Fibroblast of gingiva (primary cell): ENCODE results near the gene SLC25A22.

ENCODE experiments used
- DNase-seq: peaks from one replicate; pipeline ENCODE4 v3.0.0-alpha.2; 2011; ENCODE audit warnings: low read depth

The SLC25A22 gene

DNA sequence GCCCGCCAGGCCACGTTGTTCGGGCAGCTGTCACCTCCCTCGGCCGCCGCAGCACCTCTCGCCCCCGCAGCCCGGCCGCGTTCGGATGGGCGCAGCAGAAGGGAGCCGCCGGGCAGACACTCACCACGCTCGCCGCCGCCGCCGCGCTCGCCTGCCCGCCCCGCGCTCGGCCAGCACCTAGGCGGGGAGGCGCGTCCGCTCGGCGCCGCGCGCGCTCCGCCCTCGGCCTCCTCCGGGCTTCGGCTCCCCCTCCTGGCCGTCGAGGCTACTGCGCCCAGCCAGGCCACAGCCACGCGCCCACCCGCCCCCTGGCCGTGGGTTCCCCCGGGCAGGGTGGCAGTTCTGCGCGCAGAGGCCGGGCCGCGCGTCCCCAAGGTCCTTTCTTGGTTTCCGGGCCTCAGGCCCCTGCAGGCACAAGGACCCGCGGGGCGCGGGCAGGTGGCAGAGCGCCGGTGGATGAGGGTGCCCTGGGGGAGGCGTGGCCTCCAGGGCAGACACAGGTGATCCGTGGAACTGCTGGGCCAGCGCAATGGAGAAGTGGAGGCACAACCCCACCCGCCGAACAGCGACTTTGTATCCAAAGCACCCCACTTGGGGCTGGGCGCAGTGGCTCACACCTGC, at the start of gene SLC25A22:
TSS of gene SLC25A22 (minus strand) at position 189 of the 621 bp plus-strand sequence. CDS start 3,275 bp downstream, outside the sequence.
- peak; percentile 61 for DNase-seq

DNA sequence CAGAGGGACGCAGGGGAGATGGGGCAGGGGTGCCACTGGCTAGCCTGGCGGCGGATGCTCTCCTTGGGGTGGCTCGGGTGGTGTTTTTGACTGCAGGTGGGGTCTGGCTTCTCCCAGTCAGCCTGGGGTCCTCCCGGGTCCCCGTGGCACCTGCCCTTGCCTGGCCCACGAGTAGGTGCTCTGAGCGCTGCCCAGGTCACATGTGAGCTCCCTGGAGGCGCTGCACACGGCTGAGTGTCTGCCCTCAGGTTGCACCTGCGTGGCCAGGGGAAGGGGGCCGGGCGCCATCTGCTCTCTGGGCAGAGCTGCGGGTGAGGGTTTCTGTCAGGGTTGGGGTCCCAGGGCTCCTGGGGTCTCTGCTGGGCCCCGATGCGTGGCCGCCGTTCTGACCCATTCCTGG, 49.8 kb upstream of the SLC25A22 start:
- DNase-seq = no peak

DNA sequence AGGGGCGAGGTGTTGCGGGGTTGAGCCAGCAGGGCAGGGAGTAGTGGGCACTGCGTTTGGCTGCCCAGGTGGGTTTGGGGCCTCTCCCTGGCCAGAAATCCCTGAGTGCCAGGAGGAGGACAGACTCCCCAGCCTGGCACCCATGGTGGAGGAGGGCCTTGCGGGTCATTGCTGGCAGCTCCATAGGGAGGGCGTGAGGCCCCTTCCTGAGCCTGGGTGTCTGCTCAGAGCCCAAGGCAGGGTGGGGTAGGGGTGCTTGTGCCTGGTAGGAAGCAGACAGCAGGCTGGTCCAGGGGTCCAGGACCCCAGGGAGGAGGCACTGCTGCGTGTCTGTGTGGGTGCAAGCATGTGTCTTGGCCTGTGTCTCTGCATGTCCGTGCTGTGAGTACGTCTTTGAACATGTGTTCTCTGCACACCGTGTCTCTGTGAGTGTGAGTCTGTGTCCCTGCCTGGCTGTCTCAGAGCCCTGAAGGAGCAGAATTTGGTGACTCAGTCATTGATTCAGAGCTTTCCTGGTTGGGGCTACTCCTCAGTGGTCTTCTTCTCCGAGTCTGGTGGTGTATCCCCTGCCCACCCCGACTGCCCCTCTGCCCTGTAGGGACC, 48.5 kb upstream of the SLC25A22 start:
- no peak for DNase-seq

DNA sequence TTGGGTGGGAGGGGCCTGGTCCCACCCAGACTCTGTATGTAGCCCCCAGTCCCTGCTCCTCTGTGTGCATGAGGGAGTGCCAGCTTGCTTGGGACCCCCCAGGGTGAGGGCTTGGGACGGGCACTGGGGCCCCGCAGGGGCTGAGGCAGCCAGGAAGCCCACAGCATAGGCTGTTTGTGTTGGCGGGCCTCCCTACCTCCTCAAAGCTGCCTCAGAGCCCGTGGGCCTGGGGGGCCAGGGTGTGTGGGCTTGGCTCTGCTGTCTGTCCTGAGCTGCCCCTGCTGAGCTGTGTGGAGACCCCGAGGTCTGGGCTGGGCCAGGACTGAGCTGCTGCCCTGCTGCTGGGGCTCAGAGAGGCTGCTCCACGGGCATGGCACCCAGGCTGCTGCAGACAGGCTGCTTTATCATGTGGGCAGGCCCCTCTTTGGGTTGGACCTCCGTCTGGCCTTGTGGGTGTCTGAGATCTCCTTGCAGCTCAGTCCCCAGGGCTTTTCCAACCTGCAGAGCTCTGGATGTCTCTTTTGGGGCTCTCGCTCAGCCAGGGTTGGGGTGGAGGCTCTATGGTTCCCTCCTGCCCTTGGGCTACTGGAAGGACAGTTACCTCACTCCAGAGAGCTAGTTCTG, 47.9 kb upstream of the SLC25A22 start:
- peak; percentile 43 for DNase-seq

DNA sequence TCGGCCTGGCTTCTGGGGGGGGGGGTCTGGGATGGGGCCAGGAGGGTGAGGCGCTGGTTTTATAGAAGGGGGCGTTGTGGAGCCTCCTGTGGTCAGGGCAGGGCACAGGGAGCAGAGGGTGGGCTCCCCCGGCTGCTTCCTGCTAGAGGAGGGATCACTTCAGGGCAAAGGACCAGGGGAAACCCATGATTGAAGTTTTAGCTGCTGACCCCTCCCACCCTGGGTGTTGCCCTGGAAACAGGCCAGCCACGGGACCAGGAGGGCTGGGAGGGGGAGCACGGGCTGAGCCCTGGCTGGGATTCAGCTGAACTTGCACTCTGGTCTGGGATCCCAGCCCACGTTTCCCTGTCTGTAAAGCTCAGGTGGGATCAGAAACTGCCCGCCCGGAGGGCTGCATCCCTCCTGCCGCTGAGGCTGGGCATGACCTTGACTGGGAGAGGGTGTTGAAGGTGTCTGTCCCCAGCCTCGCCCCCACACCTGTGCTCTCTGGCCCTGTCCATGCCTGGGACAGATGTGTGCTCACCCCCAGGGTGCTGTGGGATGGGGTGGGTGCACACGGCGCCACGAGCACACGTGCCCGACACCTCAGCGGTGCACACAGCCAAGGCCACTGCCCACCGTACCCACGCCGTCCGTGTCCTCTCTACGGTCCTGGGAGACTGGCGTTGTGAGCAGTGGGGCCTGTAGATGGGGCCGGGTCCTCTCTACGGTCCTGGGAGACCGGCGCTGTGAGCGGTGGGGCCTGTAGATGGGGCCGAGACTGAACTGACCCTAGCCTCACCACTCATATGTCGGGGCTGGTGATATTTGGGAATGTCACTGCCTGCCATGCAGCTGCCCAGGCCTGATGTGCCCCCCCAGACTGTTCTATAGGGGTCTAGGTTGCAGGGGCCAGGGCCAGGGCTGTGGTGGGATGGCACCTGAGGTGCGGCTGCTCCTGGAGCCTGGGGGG, 46.9 kb upstream of the SLC25A22 start:
- DNase-seq = peak; percentile 98

DNA sequence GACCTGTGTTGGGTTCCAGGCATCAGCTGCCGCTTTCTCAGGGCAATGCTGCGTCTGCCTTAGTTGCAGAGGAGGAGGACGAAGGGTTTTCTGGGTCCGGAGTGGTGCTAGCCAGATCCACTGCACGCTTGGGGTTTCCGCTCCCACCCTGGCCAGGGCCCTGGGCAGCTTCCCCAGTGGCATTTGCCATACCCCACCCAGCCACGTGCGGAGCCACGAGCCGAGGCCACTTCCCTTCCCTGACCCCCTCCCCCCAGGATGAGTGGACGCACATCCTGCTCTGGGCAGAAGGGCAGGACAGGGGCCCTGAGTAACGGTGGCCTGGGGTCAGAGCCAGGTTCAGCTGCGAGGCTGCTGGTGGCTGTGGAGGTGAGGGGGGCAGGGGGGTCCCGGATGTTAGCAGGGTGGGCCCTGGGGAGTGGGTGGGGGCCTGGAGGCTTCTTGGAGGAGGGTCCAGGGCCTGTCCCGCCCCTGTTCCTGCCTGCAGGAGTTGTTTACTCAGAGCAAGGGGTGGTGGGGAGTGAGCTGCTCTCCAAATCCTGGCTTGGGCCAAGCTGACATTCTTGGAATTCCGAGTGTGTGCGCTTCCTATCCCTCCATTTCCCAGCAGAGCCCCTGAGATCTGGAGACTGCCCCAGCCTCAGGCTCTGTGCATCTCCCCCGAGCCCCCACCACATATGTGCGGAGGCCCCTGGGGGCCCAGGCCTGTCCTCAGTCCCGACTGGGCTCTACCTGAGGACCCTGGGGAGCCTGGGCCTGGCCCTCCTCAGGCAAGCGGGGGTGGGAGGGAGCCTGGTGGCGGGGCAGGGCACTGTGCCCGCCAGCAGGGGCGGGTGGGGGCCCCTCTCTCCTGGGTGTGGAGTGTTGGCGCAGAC, 46.0 kb upstream of the SLC25A22 start:
- peak; percentile 98 for DNase-seq

DNA sequence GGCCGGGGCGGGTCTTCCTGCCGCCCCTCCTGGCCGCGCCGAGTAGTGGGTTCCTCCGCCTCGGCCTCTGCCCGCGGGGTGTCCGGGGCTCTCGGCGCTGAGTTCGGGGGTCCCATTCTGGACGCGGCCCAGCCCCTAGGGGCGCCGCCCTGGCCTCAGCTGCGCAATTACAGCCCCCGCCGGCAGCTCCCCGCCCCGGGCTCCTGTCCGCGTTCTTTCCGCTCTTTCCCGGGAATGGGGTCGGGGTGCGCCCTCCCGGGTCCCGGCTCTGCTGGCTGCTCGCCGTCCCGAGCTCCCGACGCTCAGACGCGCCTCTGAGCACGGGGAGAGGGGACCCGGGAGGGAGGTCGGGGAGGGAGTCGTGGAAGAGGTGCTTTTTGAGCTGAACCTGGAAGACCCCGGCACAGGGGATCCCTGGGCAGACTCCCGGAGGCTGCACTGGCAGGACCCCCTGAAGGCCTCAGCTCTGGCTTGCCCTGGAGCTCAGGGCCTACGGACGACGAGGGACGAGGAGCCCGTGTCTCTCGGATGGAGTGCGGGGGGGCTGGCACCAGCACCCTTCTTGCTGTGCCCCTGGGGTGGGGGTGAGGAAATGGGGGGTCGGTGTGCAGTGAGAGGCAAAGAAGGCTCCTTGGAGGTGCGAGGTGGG, 45.1 kb upstream of the SLC25A22 start:
- no peak for DNase-seq

DNA sequence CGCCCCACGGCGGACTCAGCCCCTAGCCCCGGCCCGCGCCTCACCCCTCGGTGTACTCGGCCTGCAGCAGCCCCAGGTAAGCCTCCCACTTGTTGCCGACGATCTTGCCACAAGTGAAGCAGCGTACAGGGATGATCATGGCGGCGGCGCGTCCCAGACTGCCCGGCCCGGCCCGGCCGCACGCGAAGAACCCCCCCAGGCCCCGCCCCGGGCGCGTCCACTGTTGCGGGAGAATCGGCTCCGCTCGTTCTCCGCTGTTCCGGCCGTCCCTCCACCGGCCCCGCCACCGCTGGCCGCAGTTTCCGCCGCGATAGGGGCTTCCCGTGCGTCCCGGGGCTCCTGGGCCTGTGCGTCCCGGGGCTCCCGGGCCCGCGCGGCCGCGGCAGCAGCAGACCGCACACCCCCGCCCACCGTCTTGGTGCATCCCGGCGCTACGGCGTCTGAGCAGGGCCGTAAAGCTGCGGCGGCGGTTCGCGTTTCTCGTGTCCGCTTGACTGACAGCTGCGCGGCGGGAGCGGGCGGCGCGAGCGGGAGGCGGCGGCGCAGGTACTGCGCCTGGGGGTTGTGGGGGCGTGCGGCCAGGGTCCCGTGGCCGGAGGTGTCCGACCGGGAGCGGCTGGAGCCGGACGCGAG, 44.4 kb upstream of the SLC25A22 start, which contains the start of the genes POLR2L and TSPAN4:
TSS of gene POLR2L (minus strand) at position 160 of the 633 bp plus-strand sequence. CDS start at position 139, 21 bp downstream.
TSS of gene TSPAN4 (plus strand) at position 483 of the 633 bp plus-strand sequence. CDS start 7,453 bp downstream, outside the sequence.
- peak; percentile 89 for DNase-seq

DNA sequence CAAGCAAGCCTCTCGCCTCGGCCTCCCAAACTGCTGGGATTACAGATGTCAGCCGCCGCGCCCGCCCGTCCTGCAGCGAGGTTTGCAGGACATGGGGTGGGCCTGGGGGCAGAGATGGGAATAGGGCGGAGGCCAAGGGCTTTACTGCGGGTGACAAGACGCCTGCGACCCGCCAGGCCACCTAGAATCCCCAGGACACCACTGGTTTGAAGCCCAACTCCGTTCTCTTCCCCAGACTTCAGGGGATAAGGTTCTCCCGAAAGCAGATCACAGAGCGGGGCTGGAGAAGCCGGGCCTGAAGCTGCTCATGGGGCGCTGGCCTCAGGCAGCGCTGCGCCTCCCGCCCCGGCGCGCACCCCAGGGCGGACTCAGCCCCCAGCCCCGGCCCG, 43.9 kb upstream of the SLC25A22 start:
- no peak for DNase-seq

DNA sequence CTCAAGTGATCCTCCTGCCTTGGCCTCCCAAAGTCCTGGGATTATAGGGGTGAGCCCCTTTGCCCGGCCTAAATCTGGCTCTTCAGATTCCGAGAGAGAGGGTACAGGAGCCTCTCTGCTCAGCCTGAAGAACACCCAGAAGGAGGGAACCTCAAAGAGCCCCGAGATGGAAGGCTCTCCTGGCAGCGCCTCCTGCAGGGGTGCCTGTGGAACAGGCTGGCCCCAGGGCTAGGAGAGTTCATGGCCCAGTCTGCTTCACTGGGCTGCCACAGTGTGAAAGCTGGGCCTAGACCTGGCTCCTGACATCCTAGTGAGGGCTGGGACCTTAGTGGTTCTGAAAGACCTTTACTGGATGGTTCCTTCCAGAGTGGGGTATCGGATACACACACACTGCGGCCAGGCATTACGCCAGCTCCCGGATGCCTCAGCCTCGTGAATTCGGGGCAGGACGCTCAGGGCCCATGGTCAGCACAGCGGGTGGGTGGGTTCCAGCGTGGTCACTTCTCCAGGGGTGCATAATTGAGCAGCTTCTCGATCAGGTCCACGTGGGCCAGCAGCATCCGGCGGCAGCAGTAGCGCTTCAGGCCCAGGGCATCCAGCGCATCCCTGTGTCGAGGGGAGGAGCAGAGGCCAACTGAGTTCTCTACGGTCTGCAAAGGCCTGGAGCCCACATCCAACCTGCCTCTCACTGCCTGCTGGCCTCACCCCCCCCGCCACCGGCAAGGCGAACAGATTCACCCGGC, 42.0 kb upstream of the SLC25A22 start:
- peak; percentile 46 for DNase-seq

DNA sequence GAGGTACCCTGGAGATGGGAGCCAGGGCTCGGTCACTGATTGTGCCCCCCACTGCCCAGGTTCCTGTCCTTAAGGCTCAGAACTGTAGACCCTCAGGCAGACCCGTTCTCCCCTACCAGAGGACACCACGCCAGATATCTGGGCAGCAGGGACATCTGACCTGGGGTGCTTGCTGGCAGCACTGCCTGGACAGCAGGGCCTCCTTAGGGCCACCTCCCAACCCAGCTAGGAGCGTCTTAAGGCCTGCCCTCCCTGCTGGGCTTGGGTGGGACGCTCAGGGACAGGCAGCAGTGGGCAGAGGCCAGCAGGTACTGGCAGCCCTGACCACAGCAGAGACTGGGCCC, 41.2 kb upstream of the SLC25A22 start:
- DNase-seq = no peak

DNA sequence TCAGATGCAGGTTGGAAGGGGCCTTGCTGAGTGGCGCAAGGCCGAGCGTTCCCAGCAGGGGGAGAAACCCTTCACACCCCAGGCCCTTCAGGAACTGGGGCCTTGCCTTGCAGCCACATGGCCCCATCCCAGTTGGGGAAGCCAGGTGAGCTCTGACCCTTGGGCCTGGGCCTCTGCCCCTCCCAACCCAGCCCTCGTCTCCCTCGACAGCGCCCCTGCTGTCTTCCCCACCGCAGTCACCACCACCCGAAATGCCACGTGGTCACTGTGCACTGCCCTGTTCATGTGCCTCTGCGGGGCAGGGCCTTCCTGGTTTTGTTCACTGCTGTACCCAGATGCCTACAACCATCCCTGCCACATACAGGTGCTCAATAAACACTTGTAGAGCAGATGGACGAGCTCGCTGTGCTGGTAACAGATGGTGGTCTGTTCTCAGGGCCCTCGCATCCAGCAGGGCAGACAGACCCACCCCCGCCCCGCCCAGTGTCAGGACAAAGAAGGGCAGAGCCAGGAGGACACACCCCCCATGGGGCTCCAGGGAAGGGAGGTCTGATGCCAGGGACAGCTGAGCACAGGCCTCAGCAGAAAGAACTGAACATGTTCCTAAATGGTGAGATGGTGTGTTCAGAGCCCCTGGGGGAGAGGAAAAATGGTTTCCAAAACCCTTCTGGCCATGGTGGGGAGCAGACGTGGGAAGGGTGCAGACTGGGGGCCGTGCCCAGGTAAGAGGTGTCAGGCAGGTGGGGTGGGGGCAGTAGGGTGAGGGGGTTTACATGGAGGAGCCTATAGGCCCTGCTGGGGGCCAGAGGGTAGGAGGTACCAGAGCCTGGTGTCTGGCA, 40.6 kb upstream of the SLC25A22 start:
- DNase-seq = peak; percentile 49

DNA sequence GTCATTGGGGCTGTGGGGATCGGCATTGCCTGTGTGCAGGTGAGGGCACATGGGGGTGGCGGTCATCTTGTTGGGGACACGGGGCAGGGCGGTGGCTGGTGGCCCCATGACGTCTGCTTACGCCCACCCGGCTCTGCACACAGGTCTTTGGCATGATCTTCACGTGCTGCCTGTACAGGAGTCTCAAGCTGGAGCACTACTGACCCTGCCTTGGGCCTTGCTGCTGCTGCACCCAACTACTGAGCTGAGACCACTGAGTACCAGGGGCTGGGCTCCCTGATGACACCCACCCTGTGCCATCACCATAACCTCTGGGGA, 39.9 kb upstream of the SLC25A22 start:
- DNase-seq = no peak

DNA sequence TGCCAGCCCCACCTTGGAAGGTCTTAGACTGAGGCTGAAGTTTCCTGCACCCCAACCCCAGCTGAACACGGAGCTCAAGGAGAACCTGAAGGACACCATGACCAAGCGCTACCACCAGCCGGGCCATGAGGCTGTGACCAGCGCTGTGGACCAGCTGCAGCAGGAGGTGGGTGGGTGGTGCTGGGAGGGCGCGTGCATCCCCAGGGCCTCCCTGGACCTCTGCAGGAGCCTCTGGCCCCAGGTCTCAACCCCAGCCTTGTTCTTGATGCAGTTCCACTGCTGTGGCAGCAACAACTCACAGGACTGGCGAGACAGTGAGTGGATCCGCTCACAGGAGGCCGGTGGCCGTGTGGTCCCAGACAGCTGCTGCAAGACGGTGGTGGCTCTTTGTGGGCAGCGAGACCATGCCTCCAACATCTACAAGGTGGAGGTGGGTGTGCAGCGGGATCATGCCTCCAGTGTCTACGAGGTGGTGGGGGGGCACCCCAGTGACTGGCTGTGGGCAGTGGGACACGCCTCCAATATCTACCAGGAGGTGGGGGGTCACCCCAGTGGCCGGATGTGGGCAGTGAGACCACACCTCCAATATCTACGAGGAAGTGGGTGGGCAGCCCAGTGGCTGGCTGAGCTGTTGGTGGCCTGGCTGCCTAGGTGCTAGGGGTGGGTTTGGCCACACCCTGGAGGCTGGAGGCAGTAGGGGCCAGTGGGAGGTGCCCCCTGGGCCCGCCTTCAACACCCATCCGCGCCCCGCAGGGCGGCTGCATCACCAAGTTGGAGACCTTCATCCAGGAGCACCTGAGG, 39.3 kb upstream of the SLC25A22 start:
- no peak for DNase-seq

DNA sequence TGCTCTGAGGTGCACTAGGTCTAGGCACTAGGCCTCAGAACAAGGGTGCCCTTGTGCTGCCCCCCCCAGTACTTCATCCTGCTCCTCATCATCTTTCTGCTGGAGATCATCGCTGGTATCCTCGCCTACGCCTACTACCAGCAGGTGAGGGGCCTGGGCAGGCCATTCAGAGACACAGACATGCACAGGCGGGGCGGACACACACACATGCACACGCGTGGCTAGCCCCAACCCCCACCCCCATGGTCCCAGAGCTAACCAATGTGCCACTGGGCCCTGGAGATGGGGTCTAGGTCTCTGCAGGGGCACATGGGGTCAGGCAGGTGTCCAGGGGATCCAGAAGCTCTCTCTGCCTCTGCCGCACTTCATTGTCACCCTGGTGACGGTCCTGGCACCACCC, 38.6 kb upstream of the SLC25A22 start:
- DNase-seq = no peak

DNA sequence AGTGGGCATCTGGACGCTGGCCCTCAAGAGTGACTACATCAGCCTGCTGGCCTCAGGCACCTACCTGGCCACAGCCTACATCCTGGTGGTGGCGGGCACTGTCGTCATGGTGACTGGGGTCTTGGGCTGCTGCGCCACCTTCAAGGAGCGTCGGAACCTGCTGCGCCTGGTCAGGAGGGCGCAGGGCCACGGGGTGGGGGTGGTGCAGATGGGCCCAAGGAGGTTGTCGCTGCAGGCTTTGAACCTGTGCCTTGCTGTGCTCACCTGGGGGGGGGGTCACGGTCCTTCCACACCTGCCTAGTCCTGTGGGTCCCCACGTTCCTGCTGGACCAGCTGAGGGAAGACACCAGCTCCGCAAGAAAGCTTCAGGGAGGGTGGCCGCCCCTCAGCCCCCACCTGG, 38.2 kb upstream of the SLC25A22 start:
- DNase-seq = no peak

DNA sequence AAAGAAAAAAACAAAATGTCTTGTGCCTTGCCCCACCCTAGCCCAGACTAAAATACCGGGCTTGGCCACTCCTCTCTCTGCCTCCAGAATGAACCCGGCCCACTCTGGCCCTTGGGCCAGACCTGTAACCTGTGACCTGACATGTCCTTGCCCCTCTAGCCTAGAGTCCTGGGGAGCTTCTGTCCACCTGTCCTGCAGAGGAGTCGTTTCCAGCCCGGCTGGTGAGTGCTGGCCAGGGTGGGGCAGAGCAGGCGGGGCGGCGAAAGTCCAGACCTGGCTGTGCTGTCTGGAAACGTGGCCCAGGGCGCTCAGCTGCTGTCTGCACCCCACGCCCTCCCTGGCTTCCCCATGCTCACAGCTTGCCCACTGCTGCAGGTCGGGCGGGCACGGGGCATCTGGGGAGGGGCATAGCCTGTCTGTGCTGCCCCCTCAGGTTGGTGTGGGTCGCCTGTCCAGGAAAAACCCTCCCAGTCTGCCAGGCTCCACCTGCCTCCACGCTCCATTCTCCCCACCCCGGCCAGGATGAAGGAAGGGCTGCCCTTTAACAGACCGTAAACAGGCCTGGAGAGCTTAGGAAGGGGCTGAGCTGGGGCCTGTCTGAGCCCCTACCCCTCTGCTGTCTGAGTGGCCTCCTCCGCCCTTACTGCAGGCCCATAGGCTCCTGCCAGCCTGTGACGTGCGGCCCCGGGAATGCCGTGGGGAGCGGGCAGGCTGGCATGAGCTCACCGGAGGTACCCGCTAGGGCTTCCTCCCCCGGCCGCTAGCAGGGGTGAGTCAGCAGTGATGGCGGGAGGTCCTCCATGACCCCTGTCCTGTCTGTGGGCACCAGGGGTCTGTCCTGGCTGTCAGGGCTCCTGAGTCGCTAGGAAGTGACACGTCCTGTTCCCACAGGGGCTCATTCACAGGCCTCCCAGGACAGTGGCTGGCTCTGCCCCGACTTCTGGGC, 36.6 kb upstream of the SLC25A22 start:
- peak; percentile 93 for DNase-seq
